T-helper 1 cell (primary cell): ENCODE results near the gene FOXO3.
A peak's percentile ranks its signal among the peaks of the same experiment; 100 is the strongest.

ENCODE experiments used
- DNase-seq, 5 donors: peaks; one replicate each; pipeline ENCODE4 v3.0.0-alpha.2; 2012 to 2020

Gene FOXO3

GRCh38 chr6:108689272-108690161 lies 128.8 kb downstream of the FOXO3 start:
- DNase-seq = no peak

GRCh38 chr6:108690326-108691049 lies 129.8 kb downstream of the FOXO3 start:
- DNase-seq = no peak

- DNase-seq = no peak
Observed at GRCh38 chr6:108693430-108694154, 132.9 kb downstream of the FOXO3 start.

- DNase-seq = no peak
Observed at GRCh38 chr6:108694816-108695215, 134.1 kb downstream of the FOXO3 start.

- no peak for DNase-seq
Observed at GRCh38 chr6:108697561-108698161, 136.9 kb downstream of the FOXO3 start.

- DNase-seq = no peak
Observed at GRCh38 chr6:108698593-108699289, 138.0 kb downstream of the FOXO3 start.

- DNase-seq = no peak
Observed at GRCh38 chr6:108699290-108700041, 138.7 kb downstream of the FOXO3 start.

GRCh38 chr6:108702106-108702851 lies 141.6 kb downstream of the FOXO3 start:
- DNase-seq = no peak

GRCh38 chr6:108706649-108707048 lies 145.9 kb downstream of the FOXO3 start:
- DNase-seq = no peak

- DNase-seq = no peak
Observed at GRCh38 chr6:108707328-108707976, 146.7 kb downstream of the FOXO3 start.

- DNase-seq = no peak
Observed at GRCh38 chr6:108710030-108710429, 149.3 kb downstream of the FOXO3 start.

GRCh38 chr6:108710551-108710950 lies 149.8 kb downstream of the FOXO3 start:
- no peak for DNase-seq

GRCh38 chr6:108711071-108711470 lies 150.4 kb downstream of the FOXO3 start:
- DNase-seq = no peak

GRCh38 chr6:108711826-108712225 lies 151.1 kb downstream of the FOXO3 start:
- no peak for DNase-seq

- DNase-seq = no peak
Observed at GRCh38 chr6:108712946-108713345, 152.2 kb downstream of the FOXO3 start.

GRCh38 chr6:108714101-108714765 lies 153.5 kb downstream of the FOXO3 start:
- DNase-seq = peak in 1 of 5 donors; percentile 35

- DNase-seq = no peak
Observed at GRCh38 chr6:108714766-108715414, 154.2 kb downstream of the FOXO3 start.

GRCh38 chr6:108715832-108716231 lies 155.1 kb downstream of the FOXO3 start:
- DNase-seq = no peak
